Measurements from ENCODE around the gene SULF2. TPM values are rescaled to one million over a fixed set of nuclear protein-coding genes. Genes with fewer than 3 reads are reported as not detected.

The SULF2 gene
- total RNA-seq, 2 experiments from 2014 or later: 0.79 to 2.0 TPM

- Mint-ChIP-seq H3K27me3 (no peaks in the 10 kb centered on the region), H3K4me3 (peak overlapping the region; percentile 77), H3K4me1 (peaks cover 47% of the 10 kb centered on the region), H3K36me3 (peaks cover 2% of the 10 kb centered on the region), H3K27ac (peak overlapping the region; percentile 95), H3K9me3 (ENCODE audit: low read depth) (no peaks in the 10 kb centered on the region)
- ATAC-seq (no peak), DNase-seq (no peak)
- CTCF ChIA-PET: interaction anchor here (0.7 to 4.6 kb wide), 3 partner anchors 62 to 894 kb away, joined by 3 to 38 read pairs (median 6); no protein-coding TSS in a partner anchor
Measured at GRCh38 chr20:47726632-47727031, 58.6 kb downstream of the SULF2 start.

GRCh38 chr20:47725248-47725973 is 59.9 kb downstream of the SULF2 start:
- H3K27ac Mint-ChIP-seq: peak overlapping the region; percentile 44
- CTCF ChIA-PET: interaction anchor here (0.6 to 4.6 kb wide), 13 partner anchors 8 to 1022 kb away, joined by 3 to 38 read pairs (median 3); no protein-coding TSS in a partner anchor
- H3K27me3 Mint-ChIP-seq: no peaks in the 10 kb centered on the region
- peak; percentile 90 for DNase-seq
- peak; percentile 57 for ATAC-seq
- peaks cover 45% of the 10 kb centered on the region for H3K4me1 Mint-ChIP-seq
- H3K9me3 Mint-ChIP-seq (ENCODE audit: low read depth): no peaks in the 10 kb centered on the region
- peaks cover 2% of the 10 kb centered on the region for H3K36me3 Mint-ChIP-seq
- no peak overlapping the region for H3K4me3 Mint-ChIP-seq

- Mint-ChIP-seq H3K27ac (no peak overlapping the region), H3K9me3 (ENCODE audit: low read depth) (no peaks in the 10 kb centered on the region), H3K4me3 (no peak overlapping the region), H3K4me1 (peaks cover 45% of the 10 kb centered on the region), H3K36me3 (peaks cover 2% of the 10 kb centered on the region), H3K27me3 (no peaks in the 10 kb centered on the region)
- CTCF ChIA-PET: interaction anchor here (0.5 to 4.6 kb wide), 13 partner anchors 8 to 1180 kb away, joined by 3 to 38 read pairs (median 3); no protein-coding TSS in a partner anchor
- DNase-seq: no peak
- ATAC-seq: no peak
Measured at GRCh38 chr20:47724910-47725247, 60.4 kb downstream of the SULF2 start.

GRCh38 chr20:47724396-47724795 is 60.9 kb downstream of the SULF2 start:
- CTCF ChIA-PET: interaction anchor here (0.5 to 4.6 kb wide), 6 partner anchors 46 to 1180 kb away, joined by 3 to 38 read pairs (median 4); no protein-coding TSS in a partner anchor
- ATAC-seq (no peak), DNase-seq (no peak)
- no peak overlapping the region for H3K27ac Mint-ChIP-seq
- peaks cover 42% of the 10 kb centered on the region for H3K4me1 Mint-ChIP-seq
- peaks cover 2% of the 10 kb centered on the region for H3K36me3 Mint-ChIP-seq
- H3K27me3 Mint-ChIP-seq: no peaks in the 10 kb centered on the region
- H3K4me3 Mint-ChIP-seq: no peak overlapping the region
- H3K9me3 Mint-ChIP-seq (ENCODE audit: low read depth): no peaks in the 10 kb centered on the region

GRCh38 chr20:47723322-47723721 is 62.0 kb downstream of the SULF2 start:
- CTCF ChIA-PET: interaction anchor here (1.0 kb wide), 1 partner anchor 897 kb away, joined by 5 read pairs; no protein-coding TSS in a partner anchor
- ATAC-seq: no peak
- Mint-ChIP-seq H3K27ac (no peak overlapping the region), H3K27me3 (peaks cover 6% of the 10 kb centered on the region), H3K4me3 (no peak overlapping the region), H3K9me3 (ENCODE audit: low read depth) (no peaks in the 10 kb centered on the region), H3K36me3 (peaks cover 2% of the 10 kb centered on the region), H3K4me1 (peaks cover 34% of the 10 kb centered on the region)
- no peak for DNase-seq

- H3K27ac Mint-ChIP-seq: no peak overlapping the region
- ATAC-seq (no peak), DNase-seq (no peak)
- no peak overlapping the region for H3K4me3 Mint-ChIP-seq
- H3K9me3 Mint-ChIP-seq (ENCODE audit: low read depth): no peaks in the 10 kb centered on the region
- peaks cover 8% of the 10 kb centered on the region for H3K27me3 Mint-ChIP-seq
- peaks cover 13% of the 10 kb centered on the region for H3K4me1 Mint-ChIP-seq
- no peaks in the 10 kb centered on the region for H3K36me3 Mint-ChIP-seq
- CTCF ChIA-PET: interaction anchor here (0.7 to 1.9 kb wide), 4 partner anchors 65 to 901 kb away, joined by 3 to 8 read pairs (median 6); no protein-coding TSS in a partner anchor
Measured at GRCh38 chr20:47720636-47721427, 64.4 kb downstream of the SULF2 start.

GRCh38 chr20:47719625-47720024 is 65.7 kb downstream of the SULF2 start:
- no peaks in the 10 kb centered on the region for H3K9me3 Mint-ChIP-seq (ENCODE audit: low read depth)
- peaks cover 8% of the 10 kb centered on the region for H3K27me3 Mint-ChIP-seq
- no peak overlapping the region for H3K4me3 Mint-ChIP-seq

GRCh38 chr20:47719211-47719610 is 66.1 kb downstream of the SULF2 start:
- Mint-ChIP-seq H3K27ac (no peak overlapping the region), H3K9me3 (ENCODE audit: low read depth) (no peaks in the 10 kb centered on the region), H3K36me3 (no peaks in the 10 kb centered on the region), H3K4me1 (no peaks in the 10 kb centered on the region), H3K4me3 (no peak overlapping the region), H3K27me3 (peaks cover 8% of the 10 kb centered on the region)
- CTCF ChIA-PET: interaction anchor here (1.1 kb wide), 1 partner anchor 68 kb away, joined by 3 read pairs; no protein-coding TSS in a partner anchor
- DNase-seq (no peak), ATAC-seq (no peak)

More at GRCh38 chr20:47719625-47720024, 65.7 kb downstream of the SULF2 start:
- no peak overlapping the region for H3K27ac Mint-ChIP-seq
- CTCF ChIA-PET: no interaction called here
- DNase-seq (no peak), ATAC-seq (no peak)
- H3K36me3 Mint-ChIP-seq: no peaks in the 10 kb centered on the region
- peaks cover 2% of the 10 kb centered on the region for H3K4me1 Mint-ChIP-seq

GRCh38 chr20:47718398-47718797 is 66.9 kb downstream of the SULF2 start:
- no peak for ATAC-seq
- CTCF ChIA-PET: interaction anchor here (1.1 to 1.6 kb wide), 2 partner anchors 68 to 902 kb away, joined by 3 read pairs; no protein-coding TSS in a partner anchor

GRCh38 chr20:47717421-47717820 is 67.9 kb downstream of the SULF2 start:
- H3K36me3 Mint-ChIP-seq: no peaks in the 10 kb centered on the region
- H3K4me3 Mint-ChIP-seq: no peak overlapping the region
- CTCF ChIA-PET: interaction anchor here (1.4 to 1.6 kb wide), 2 partner anchors 8 to 903 kb away, joined by 3 to 4 read pairs; no protein-coding TSS in a partner anchor
- ATAC-seq (no peak), DNase-seq (no peak)
- H3K27me3 Mint-ChIP-seq: peaks cover 8% of the 10 kb centered on the region
- H3K27ac Mint-ChIP-seq: no peak overlapping the region
- no peaks in the 10 kb centered on the region for H3K9me3 Mint-ChIP-seq (ENCODE audit: low read depth)
- H3K4me1 Mint-ChIP-seq: no peaks in the 10 kb centered on the region

More at GRCh38 chr20:47718398-47718797, 66.9 kb downstream of the SULF2 start:
- no peaks in the 10 kb centered on the region for H3K36me3 Mint-ChIP-seq
- H3K4me3 Mint-ChIP-seq: no peak overlapping the region
- peaks cover 8% of the 10 kb centered on the region for H3K27me3 Mint-ChIP-seq
- no peak for DNase-seq
- H3K27ac Mint-ChIP-seq: no peak overlapping the region
- no peaks in the 10 kb centered on the region for H3K9me3 Mint-ChIP-seq (ENCODE audit: low read depth)
- H3K4me1 Mint-ChIP-seq: no peaks in the 10 kb centered on the region

- no peak overlapping the region for H3K27ac Mint-ChIP-seq
- H3K9me3 Mint-ChIP-seq (ENCODE audit: low read depth): no peaks in the 10 kb centered on the region
- CTCF ChIA-PET: no interaction called here
- no peak for DNase-seq
- peaks cover 5% of the 10 kb centered on the region for H3K27me3 Mint-ChIP-seq
- H3K4me3 Mint-ChIP-seq: no peak overlapping the region
- ATAC-seq: no peak
- H3K4me1 Mint-ChIP-seq: no peaks in the 10 kb centered on the region
- no peaks in the 10 kb centered on the region for H3K36me3 Mint-ChIP-seq
Measured at GRCh38 chr20:47713878-47714450, 71.3 kb downstream of the SULF2 start.

GRCh38 chr20:47713163-47713562 is 72.1 kb downstream of the SULF2 start:
- no peaks in the 10 kb centered on the region for H3K4me1 Mint-ChIP-seq
- ATAC-seq: no peak
- H3K4me3 Mint-ChIP-seq: no peak overlapping the region
- H3K9me3 Mint-ChIP-seq (ENCODE audit: low read depth): no peaks in the 10 kb centered on the region
- peaks cover 3% of the 10 kb centered on the region for H3K27me3 Mint-ChIP-seq
- CTCF ChIA-PET: no interaction called here
- H3K27ac Mint-ChIP-seq: no peak overlapping the region
- no peaks in the 10 kb centered on the region for H3K36me3 Mint-ChIP-seq
- DNase-seq: no peak

- Mint-ChIP-seq H3K36me3 (no peaks in the 10 kb centered on the region), H3K27me3 (peaks cover 10% of the 10 kb centered on the region), H3K9me3 (ENCODE audit: low read depth) (no peaks in the 10 kb centered on the region), H3K4me3 (no peak overlapping the region), H3K27ac (no peak overlapping the region), H3K4me1 (no peaks in the 10 kb centered on the region)
- no peak for ATAC-seq
- CTCF ChIA-PET: no interaction called here
- no peak for DNase-seq
Measured at GRCh38 chr20:47711046-47711752, 74.1 kb downstream of the SULF2 start.

Measured in activated CD8-positive, alpha-beta memory T cell treated with anti-CD3 and anti-CD28 coated beads, Interleukin-2, amount 10 ng/mL, durations not matched to agents 7 days and 5 days (primary cell).